ENCODE data around the gene MLPH. TPM values are rescaled to one million over a fixed set of nuclear protein-coding genes. Genes with fewer than 3 reads are reported as not detected.

The MLPH gene
- total RNA-seq, 3 donors from 2014 or later = 15.5 to 242 (median 223) TPM

DNA sequence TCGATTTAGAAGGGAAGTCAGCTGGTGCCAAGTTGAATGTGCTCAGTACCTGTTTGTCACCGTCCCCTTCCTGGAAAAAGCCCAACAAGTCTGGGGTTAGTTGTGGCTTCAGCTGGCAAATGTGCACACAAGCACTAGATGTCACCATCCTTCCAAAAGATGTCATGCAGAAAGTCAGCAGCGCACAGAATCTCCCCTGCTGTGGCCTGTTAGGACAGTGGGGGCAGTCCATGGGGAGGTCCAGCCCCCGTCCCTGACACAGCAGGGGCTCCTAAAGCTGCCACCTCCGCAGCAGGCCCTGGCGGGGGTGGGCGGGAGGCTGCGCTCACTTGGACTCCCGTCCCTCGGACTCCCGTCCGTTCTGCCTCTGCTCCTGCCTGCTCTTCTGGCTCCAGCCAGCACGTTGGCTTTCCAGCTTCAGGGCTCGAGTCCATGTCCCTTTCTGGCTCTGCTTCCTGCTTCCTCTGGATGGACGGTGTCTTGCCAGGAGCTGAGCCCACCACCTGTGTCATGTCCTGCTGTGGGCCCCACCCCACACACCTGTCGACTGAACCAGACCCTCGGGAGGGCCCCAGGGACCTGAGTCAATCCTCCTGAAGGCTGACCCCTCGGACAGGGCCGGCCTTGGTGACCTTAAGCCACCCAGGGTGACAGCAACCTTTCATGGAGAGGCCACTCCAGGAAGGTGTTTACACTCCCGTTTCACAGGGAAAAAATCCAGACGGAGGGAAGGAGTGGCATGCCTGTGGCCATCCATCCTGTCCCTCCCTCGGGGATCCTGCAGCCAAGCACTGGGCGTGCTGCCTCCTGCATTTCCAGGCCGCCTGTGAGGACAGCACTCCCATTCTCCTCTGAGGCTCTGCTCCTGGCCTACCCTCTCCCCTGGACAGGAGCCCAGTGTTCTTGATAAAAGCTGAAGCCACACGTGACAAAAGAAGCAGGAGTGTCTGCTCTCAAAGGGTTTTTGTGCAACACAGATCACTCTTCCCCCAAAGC is 95.0 kb downstream of the MLPH start:
- Histone ChIP-seq H3K36me3 (no peaks in the 10 kb centered on the region), H3K27ac (peak overlapping the region; percentile 75 to 91), H3K4me1 (peaks cover 7 to 11% of the 10 kb centered on the region in 2 donors), H3K27me3 (no peaks in the 10 kb centered on the region), H3K4me3 (peak overlapping the region; percentile 2 to 59 (median 34)), H3K9me3 (no peaks in the 10 kb centered on the region)
- intact Hi-C loops (cut with DNase I; ENCODE audit: low total_unique reads) = loop anchor here (10.0 kb wide), 1 partner anchor 163 kb away; no protein-coding TSS in a partner anchor
- peak in 1 of 3 donors; percentile 41 for TF ChIP-seq POLR2AphosphoS5 (IDR thresholded peaks at IDR 0.05)
- TF ChIP-seq, protein P1, sequence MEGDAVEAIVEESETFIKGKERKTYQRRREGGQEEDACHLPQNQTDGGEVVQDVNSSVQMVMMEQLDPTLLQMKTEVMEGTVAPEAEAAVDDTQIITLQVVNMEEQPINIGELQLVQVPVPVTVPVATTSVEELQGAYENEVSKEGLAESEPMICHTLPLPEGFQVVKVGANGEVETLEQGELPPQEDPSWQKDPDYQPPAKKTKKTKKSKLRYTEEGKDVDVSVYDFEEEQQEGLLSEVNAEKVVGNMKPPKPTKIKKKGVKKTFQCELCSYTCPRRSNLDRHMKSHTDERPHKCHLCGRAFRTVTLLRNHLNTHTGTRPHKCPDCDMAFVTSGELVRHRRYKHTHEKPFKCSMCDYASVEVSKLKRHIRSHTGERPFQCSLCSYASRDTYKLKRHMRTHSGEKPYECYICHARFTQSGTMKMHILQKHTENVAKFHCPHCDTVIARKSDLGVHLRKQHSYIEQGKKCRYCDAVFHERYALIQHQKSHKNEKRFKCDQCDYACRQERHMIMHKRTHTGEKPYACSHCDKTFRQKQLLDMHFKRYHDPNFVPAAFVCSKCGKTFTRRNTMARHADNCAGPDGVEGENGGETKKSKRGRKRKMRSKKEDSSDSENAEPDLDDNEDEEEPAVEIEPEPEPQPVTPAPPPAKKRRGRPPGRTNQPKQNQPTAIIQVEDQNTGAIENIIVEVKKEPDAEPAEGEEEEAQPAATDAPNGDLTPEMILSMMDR (IDR thresholded peaks at IDR 0.05) = peak in 1 of 3 donors; percentile 39
- TF ChIP-seq POLR2A (IDR thresholded peaks at IDR 0.05) = no peak
- DNase-seq (ENCODE audit: low spot score in 2 of 2) = peak in 1 of 2 donors; percentile 71

DNA sequence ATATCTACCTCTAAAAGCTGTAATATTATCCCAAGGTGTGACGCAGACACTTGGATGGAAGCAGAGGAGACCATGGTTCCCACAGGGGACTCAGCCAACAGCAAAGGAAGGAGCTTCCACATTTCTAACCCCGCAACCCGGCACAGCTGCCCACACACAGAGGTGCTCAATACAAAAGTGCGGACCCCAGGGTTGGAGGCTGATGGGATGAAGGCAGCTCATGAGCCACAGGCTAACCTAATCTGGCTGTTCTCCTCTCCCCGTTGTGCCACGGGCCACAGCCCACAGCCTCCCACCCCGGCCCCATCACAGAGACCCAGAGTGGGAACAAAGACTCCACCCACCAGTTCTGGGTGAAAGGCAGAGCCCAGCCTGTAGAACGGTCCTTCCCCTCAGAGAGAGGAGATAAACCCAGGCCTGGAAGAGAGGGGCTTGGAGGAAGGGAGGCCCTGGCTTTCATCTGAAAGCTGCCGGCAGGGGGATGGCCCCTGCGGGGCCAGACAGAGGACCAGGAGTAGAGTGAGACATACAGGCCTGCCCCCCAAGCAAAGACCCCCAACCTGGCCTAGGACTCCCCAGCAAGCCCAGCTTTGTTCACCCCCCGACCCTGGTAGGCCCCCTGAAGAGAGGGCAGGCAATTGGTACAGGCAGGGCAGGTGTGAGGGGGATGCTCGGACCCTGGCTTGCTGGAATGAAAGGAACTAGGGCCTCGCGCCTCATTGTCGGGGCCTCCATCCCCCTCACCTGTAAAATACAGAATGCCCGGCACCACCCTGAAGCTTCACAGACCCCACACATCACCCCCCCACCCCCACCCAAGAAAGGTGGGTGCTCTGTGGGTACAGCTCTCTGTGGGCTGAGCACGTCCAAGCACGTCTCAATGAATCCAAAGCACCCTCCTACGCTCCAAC is 96.6 kb downstream of the MLPH start:
- no peaks in the 10 kb centered on the region for H3K9me3 ChIP-seq
- no peaks in the 10 kb centered on the region for H3K27me3 ChIP-seq
- TF ChIP-seq POLR2A (IDR thresholded peaks at IDR 0.05) (no peak), POLR2AphosphoS5 (IDR thresholded peaks at IDR 0.05) (no peak)
- TF ChIP-seq, protein P1 (IDR thresholded peaks at IDR 0.05) = no peak
- peak overlapping the region in 1 of 2 donors; percentile 75 for H3K27ac ChIP-seq
- no peak for DNase-seq (ENCODE audit: low spot score in 2 of 2)
- H3K4me3 ChIP-seq = no peak overlapping the region
- peaks cover 7 to 11% of the 10 kb centered on the region in 2 donors for H3K4me1 ChIP-seq
- intact Hi-C loops (cut with DNase I; ENCODE audit: low total_unique reads) = loop anchor here (10.0 kb wide), 1 partner anchor 161 kb away; no protein-coding TSS in a partner anchor
- H3K36me3 ChIP-seq = no peaks in the 10 kb centered on the region

DNA sequence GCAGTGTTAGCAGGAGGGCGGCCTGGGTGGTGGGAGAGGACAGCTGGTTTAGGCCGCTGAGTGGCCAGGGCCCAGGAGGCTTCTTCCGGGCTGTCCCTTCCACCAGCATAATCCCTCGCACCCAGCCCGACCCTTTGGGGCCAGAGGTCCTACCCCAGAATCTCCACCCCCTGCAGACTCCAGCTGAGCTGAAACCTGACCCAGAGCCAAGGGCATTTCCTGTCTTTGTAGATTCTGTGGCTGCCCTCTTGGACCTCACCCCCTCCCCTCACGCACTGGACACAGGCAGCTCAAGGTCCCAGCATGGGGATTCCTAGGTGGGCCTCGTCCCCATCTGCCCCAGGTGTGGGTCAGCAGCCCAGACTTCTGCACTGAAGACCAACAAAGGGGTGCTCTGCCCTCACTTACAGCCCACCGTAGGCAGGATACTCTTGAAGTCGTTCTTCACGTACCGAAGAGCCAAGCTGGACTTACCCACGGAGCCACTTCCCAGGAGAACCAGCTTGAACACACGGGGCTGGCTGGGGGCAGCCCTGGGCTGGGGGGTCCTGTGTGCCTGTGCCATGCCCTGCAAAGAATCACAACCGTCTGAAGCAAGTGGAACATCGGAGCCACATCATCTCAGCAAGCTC is 98.7 kb downstream of the MLPH start:
- intact Hi-C loops (cut with DNase I; ENCODE audit: low total_unique reads) = loop anchor here (5.0 to 10.0 kb wide), 2 partner anchors 159 to 532 kb away; no protein-coding TSS in a partner anchor
- Histone ChIP-seq H3K27ac (no peak overlapping the region), H3K36me3 (no peaks in the 10 kb centered on the region), H3K4me1 (peaks cover 7 to 11% of the 10 kb centered on the region in 2 donors), H3K9me3 (no peaks in the 10 kb centered on the region), H3K27me3 (no peaks in the 10 kb centered on the region), H3K4me3 (no peak overlapping the region)
- no peak for DNase-seq (ENCODE audit: low spot score in 2 of 2)
- TF ChIP-seq, protein P1 (IDR thresholded peaks at IDR 0.05) = no peak
- no peak for TF ChIP-seq POLR2A (IDR thresholded peaks at IDR 0.05)
- no peak for TF ChIP-seq POLR2AphosphoS5 (IDR thresholded peaks at IDR 0.05)

DNA sequence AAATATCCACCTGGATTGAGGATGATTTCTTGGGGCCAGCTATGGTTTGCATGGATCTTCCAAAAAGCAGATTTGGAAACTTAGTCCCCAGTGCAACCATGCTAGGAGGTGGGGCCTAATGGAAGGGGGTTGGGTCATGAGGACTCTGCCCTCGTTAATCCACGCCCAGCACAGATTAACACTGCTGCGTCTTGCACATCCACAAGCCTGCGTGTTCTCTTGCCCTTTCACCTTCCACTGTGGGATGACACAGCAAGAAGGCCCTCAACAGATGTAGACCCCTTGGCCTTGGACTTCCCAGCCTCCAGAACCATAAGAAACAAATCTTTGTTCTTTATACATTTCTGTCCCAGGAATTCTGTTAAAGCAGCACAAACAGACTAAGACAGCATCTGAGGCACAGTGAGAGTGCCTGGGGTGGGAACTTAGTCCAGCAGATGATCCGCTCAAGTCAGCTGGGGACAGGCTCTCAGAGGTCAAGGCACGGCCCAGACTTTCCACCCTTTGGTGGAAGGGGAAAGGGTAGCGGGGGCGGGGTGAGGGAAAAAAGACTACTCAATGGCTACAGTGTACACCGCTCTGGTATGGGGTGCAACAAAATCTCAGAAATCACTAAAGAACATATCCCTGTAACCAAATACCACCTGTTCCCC is 101.1 kb downstream of the MLPH start:
- DNase-seq (ENCODE audit: low spot score in 2 of 2) = no peak
- intact Hi-C loops (cut with DNase I; ENCODE audit: low total_unique reads) = loop anchor here (5.0 to 10.0 kb wide), 2 partner anchors 157 to 529 kb away; no protein-coding TSS in a partner anchor
- no peaks in the 10 kb centered on the region for H3K36me3 ChIP-seq
- H3K27me3 ChIP-seq = no peaks in the 10 kb centered on the region
- no peaks in the 10 kb centered on the region for H3K9me3 ChIP-seq
- TF ChIP-seq, protein P1 (IDR thresholded peaks at IDR 0.05) = no peak
- no peak for TF ChIP-seq POLR2A (IDR thresholded peaks at IDR 0.05)
- TF ChIP-seq POLR2AphosphoS5 (IDR thresholded peaks at IDR 0.05) = no peak
- H3K27ac ChIP-seq = no peak overlapping the region
- peaks cover 0 to 8% of the 10 kb centered on the region in 2 donors for H3K4me1 ChIP-seq
- H3K4me3 ChIP-seq = no peak overlapping the region

Measured in breast epithelium (tissue), 4 donors.